Activated T-cell treated with anti-CD3 and anti-CD28 coated beads, Interleukin-2, amount 50 U/mL, for 4 hours (primary cell): ENCODE results near the gene POLA2. TPM values are rescaled to one million over a fixed set of nuclear protein-coding genes. Genes with fewer than 3 reads are reported as not detected.
"Not testable (repeated sequence)": the region's sequence is repeated elsewhere in the genome, so short reads cannot be mapped to it uniquely, and the experiment has no call there.

ENCODE experiments used
- ATAC-seq, 2 donors: fragments of 200-7000 bp; cut with Tn5 transposase; one replicate each; pipeline ENCODE4 v1.10.0; 2021
- DNase-seq: peaks from one replicate; pipeline ENCODE4 v3.0.0-alpha.2; 2020
- H3K27me3 Mint-ChIP-seq: one replicate; pipeline ENCODE4 v1.8.0; 2021; ENCODE audit warnings: low read depth, mixed read lengths
- H3K36me3 Mint-ChIP-seq: one replicate; pipeline ENCODE4 v1.8.0; 2022; ENCODE audit warnings: mixed read lengths; ENCODE audit not compliant: insufficient read depth
- H3K4me1 Mint-ChIP-seq: one replicate; pipeline ENCODE4 v1.8.0; 2021; ENCODE audit warnings: low read depth, mixed read lengths
- H3K4me3 Mint-ChIP-seq: one replicate; pipeline ENCODE4 v1.8.0; 2021; ENCODE audit warnings: mild to moderate bottlenecking, moderate library complexity, mixed read lengths
- H3K9me3 Mint-ChIP-seq: one replicate; pipeline ENCODE4 v1.8.0; 2021; ENCODE audit warnings: mixed read lengths
- total RNA-seq, 3 donors: library from RNA; stranded (reverse); gene quantifications; one replicate each; pipeline ENCODE4 v1.2.1, GENCODE V29; 2021

POLA2 gene
- total RNA-seq, 3 donors from 2014 or later: 49.2 to 64.7 (median 57.6) TPM

- Mint-ChIP-seq H3K9me3 (no peaks in the 10 kb centered on the region), H3K4me3 (peak overlapping the region; percentile 76), H3K27me3 (peaks cover 27% of the 10 kb centered on the region), H3K36me3 (no peaks in the 10 kb centered on the region), H3K4me1 (peaks cover 9% of the 10 kb centered on the region)
- peak; percentile 89 to 92 for ATAC-seq
- peak; percentile 57 for DNase-seq
Measured at GRCh38 chr11:65225279-65226102, 36.3 kb upstream of the POLA2 start.

GRCh38 chr11:65226103-65226442 is 35.7 kb upstream of the POLA2 start:
- Mint-ChIP-seq H3K27me3 (peaks cover 27% of the 10 kb centered on the region), H3K36me3 (no peaks in the 10 kb centered on the region), H3K4me3 (peak overlapping the region; percentile 76), H3K4me1 (peaks cover 9% of the 10 kb centered on the region), H3K9me3 (no peaks in the 10 kb centered on the region)
- no peak for ATAC-seq
- no peak for DNase-seq

- H3K4me1 Mint-ChIP-seq: peaks cover 9% of the 10 kb centered on the region
- H3K36me3 Mint-ChIP-seq: no peaks in the 10 kb centered on the region
- H3K9me3 Mint-ChIP-seq: no peaks in the 10 kb centered on the region
- no peak for DNase-seq
- peaks cover 24% of the 10 kb centered on the region for H3K27me3 Mint-ChIP-seq
- H3K4me3 Mint-ChIP-seq: no peak overlapping the region
- no peak for ATAC-seq
Measured at GRCh38 chr11:65227879-65228278, 33.9 kb upstream of the POLA2 start.

- Mint-ChIP-seq H3K27me3 (peaks cover 5% of the 10 kb centered on the region), H3K4me3 (no peak overlapping the region), H3K36me3 (no peaks in the 10 kb centered on the region), H3K4me1 (no peaks in the 10 kb centered on the region), H3K9me3 (no peaks in the 10 kb centered on the region)
- no peak for ATAC-seq
- no peak for DNase-seq
Measured at GRCh38 chr11:65236194-65237059, 25.3 kb upstream of the POLA2 start.

- not testable (repeated sequence) for H3K27me3 Mint-ChIP-seq
Measured at GRCh38 chr11:65238302-65238701, 23.5 kb upstream of the POLA2 start.

GRCh38 chr11:65241134-65241533 is 20.6 kb upstream of the POLA2 start:
- Mint-ChIP-seq H3K4me1 (no peaks in the 10 kb centered on the region), H3K27me3 (peaks cover 3% of the 10 kb centered on the region), H3K9me3 (peaks cover 8% of the 10 kb centered on the region), H3K36me3 (no peaks in the 10 kb centered on the region), H3K4me3 (no peak overlapping the region)
- DNase-seq (no peak), ATAC-seq (no peak)

More at GRCh38 chr11:65238302-65238701, 23.5 kb upstream of the POLA2 start:
- ATAC-seq, H3K9me3 Mint-ChIP-seq, H3K4me1 Mint-ChIP-seq, DNase-seq, H3K4me3 Mint-ChIP-seq, H3K36me3 Mint-ChIP-seq: not testable (repeated sequence)

GRCh38 chr11:65241692-65242091 is 20.1 kb upstream of the POLA2 start:
- peaks cover 3% of the 10 kb centered on the region for H3K27me3 Mint-ChIP-seq
- ATAC-seq: no peak

GRCh38 chr11:65242389-65242788 is 19.4 kb upstream of the POLA2 start:
- no peak for ATAC-seq
- no peak overlapping the region for H3K4me3 Mint-ChIP-seq
- no peak for DNase-seq
- no peaks in the 10 kb centered on the region for H3K36me3 Mint-ChIP-seq
- peaks cover 4% of the 10 kb centered on the region for H3K27me3 Mint-ChIP-seq
- no peaks in the 10 kb centered on the region for H3K4me1 Mint-ChIP-seq
- H3K9me3 Mint-ChIP-seq: peaks cover 8% of the 10 kb centered on the region

More at GRCh38 chr11:65241692-65242091, 20.1 kb upstream of the POLA2 start:
- no peak overlapping the region for H3K4me3 Mint-ChIP-seq
- peaks cover 8% of the 10 kb centered on the region for H3K9me3 Mint-ChIP-seq
- H3K36me3 Mint-ChIP-seq: no peaks in the 10 kb centered on the region
- DNase-seq: no peak
- no peaks in the 10 kb centered on the region for H3K4me1 Mint-ChIP-seq

GRCh38 chr11:65243797-65244196 is 18.0 kb upstream of the POLA2 start:
- H3K27me3 Mint-ChIP-seq: peaks cover 3% of the 10 kb centered on the region
- H3K9me3 Mint-ChIP-seq: peaks cover 8% of the 10 kb centered on the region
- ATAC-seq (no peak), DNase-seq (no peak)
- no peaks in the 10 kb centered on the region for H3K36me3 Mint-ChIP-seq
- H3K4me3 Mint-ChIP-seq: no peak overlapping the region
- H3K4me1 Mint-ChIP-seq: no peaks in the 10 kb centered on the region

GRCh38 chr11:65245046-65245445 is 16.7 kb upstream of the POLA2 start:
- not testable (repeated sequence) for H3K4me3 Mint-ChIP-seq, H3K36me3 Mint-ChIP-seq, DNase-seq, ATAC-seq, H3K9me3 Mint-ChIP-seq, H3K4me1 Mint-ChIP-seq, H3K27me3 Mint-ChIP-seq

- no peaks in the 10 kb centered on the region for H3K4me1 Mint-ChIP-seq
- ATAC-seq (no peak), DNase-seq (no peak)
- no peaks in the 10 kb centered on the region for H3K36me3 Mint-ChIP-seq
- peaks cover 2% of the 10 kb centered on the region for H3K27me3 Mint-ChIP-seq
- no peak overlapping the region for H3K4me3 Mint-ChIP-seq
- peaks cover 8% of the 10 kb centered on the region for H3K9me3 Mint-ChIP-seq
Measured at GRCh38 chr11:65246506-65246905, 15.3 kb upstream of the POLA2 start.

- not testable (repeated sequence) for H3K27me3 Mint-ChIP-seq, ATAC-seq, DNase-seq, H3K4me1 Mint-ChIP-seq, H3K9me3 Mint-ChIP-seq, H3K4me3 Mint-ChIP-seq, H3K36me3 Mint-ChIP-seq
Measured at GRCh38 chr11:65248184-65248710, 13.5 kb upstream of the POLA2 start.

GRCh38 chr11:65251476-65251875 is 10.3 kb upstream of the POLA2 start:
- no peaks in the 10 kb centered on the region for H3K36me3 Mint-ChIP-seq
- ATAC-seq (no peak), DNase-seq (no peak)
- no peak overlapping the region for H3K4me3 Mint-ChIP-seq
- no peaks in the 10 kb centered on the region for H3K4me1 Mint-ChIP-seq
- no peaks in the 10 kb centered on the region for H3K9me3 Mint-ChIP-seq
- H3K27me3 Mint-ChIP-seq: peaks cover 2% of the 10 kb centered on the region

GRCh38 chr11:65254724-65255123 is 7.0 kb upstream of the POLA2 start:
- Mint-ChIP-seq H3K4me1 (peaks cover 2% of the 10 kb centered on the region), H3K9me3 (no peaks in the 10 kb centered on the region), H3K36me3 (no peaks in the 10 kb centered on the region), H3K4me3 (no peak overlapping the region), H3K27me3 (no peaks in the 10 kb centered on the region)
- ATAC-seq (no peak), DNase-seq (no peak)
